ENCODE measurements around the gene KLK15. TPM values are rescaled to one million over a fixed set of nuclear protein-coding genes. Genes with fewer than 3 reads are reported as not detected.

KLK15 gene
- total RNA-seq, 4 donors from 2014 or later: not detected

- no peaks in the 10 kb centered on the region for H3K36me3 ChIP-seq
- TF ChIP-seq POLR2AphosphoS5 (IDR thresholded peaks at IDR 0.05) (no peak), EP300 (IDR thresholded peaks at IDR 0.05) (no peak), CTCF (IDR thresholded peaks at IDR 0.05) (no peak), POLR2A (IDR thresholded peaks at IDR 0.05) (no peak)
- H3K27me3 ChIP-seq: peaks cover 95% of the 10 kb centered on the region
- no peaks in the 10 kb centered on the region for H3K9me3 ChIP-seq
- peaks cover 0 to 18% (median 0%) of the 10 kb centered on the region in 3 donors for H3K4me1 ChIP-seq
- H3K27ac ChIP-seq: no peak overlapping the region
- ATAC-seq: no peak
- WGBS, 2 donors (ENCODE audit: low coverage in 1 of 2): 0 to 60% methylated on average over 1 to 5 of the region's 7 CpGs
- no peak overlapping the region for H3K4me3 ChIP-seq
Measured at GRCh38 chr19:50822661-50823208, 10.6 kb downstream of the KLK15 start.

- Histone ChIP-seq H3K9me3 (no peaks in the 10 kb centered on the region), H3K36me3 (no peaks in the 10 kb centered on the region), H3K27me3 (peaks cover 95% of the 10 kb centered on the region), H3K4me1 (peaks cover 0 to 19% (median 0%) of the 10 kb centered on the region in 3 donors), H3K27ac (no peak overlapping the region), H3K4me3 (no peak overlapping the region)
- TF ChIP-seq CTCF (IDR thresholded peaks at IDR 0.05) (no peak), POLR2AphosphoS5 (IDR thresholded peaks at IDR 0.05) (no peak), EP300 (IDR thresholded peaks at IDR 0.05) (no peak), POLR2A (IDR thresholded peaks at IDR 0.05) (no peak)
- WGBS, 2 donors (ENCODE audit: low coverage in 1 of 2): no CpG with 5 or more reads among the region's 8 CpGs
- no peak for ATAC-seq
Measured at GRCh38 chr19:50821622-50822021, 11.8 kb downstream of the KLK15 start.

- H3K36me3 ChIP-seq: no peaks in the 10 kb centered on the region
- no peaks in the 10 kb centered on the region for H3K9me3 ChIP-seq
- no peak overlapping the region for H3K4me3 ChIP-seq
- no peak for TF ChIP-seq POLR2A (IDR thresholded peaks at IDR 0.05)
- no peak for TF ChIP-seq CTCF (IDR thresholded peaks at IDR 0.05)
- TF ChIP-seq POLR2AphosphoS5 (IDR thresholded peaks at IDR 0.05): no peak
- no peak for TF ChIP-seq EP300 (IDR thresholded peaks at IDR 0.05)
- no peak for ATAC-seq
- H3K27ac ChIP-seq: no peak overlapping the region
- peaks cover 0 to 19% (median 0%) of the 10 kb centered on the region in 3 donors for H3K4me1 ChIP-seq
- H3K27me3 ChIP-seq: peaks cover 96% of the 10 kb centered on the region
- 47 to 65% methylated on average over 3 of the region's 4 CpGs for WGBS, 2 donors (ENCODE audit: low coverage in 1 of 2)
Measured at GRCh38 chr19:50821248-50821612, 12.1 kb downstream of the KLK15 start.

- Histone ChIP-seq H3K27me3 (peaks cover 100% of the 10 kb centered on the region), H3K4me1 (peaks cover 0 to 19% (median 0%) of the 10 kb centered on the region in 3 donors), H3K9me3 (no peaks in the 10 kb centered on the region), H3K36me3 (no peaks in the 10 kb centered on the region), H3K27ac (no peak overlapping the region), H3K4me3 (no peak overlapping the region)
- WGBS, 2 donors (ENCODE audit: low coverage in 1 of 2): 1 to 2% methylated on average over 9 to 13 of the region's 21 CpGs
- ATAC-seq: no peak
- TF ChIP-seq POLR2AphosphoS5 (IDR thresholded peaks at IDR 0.05): no peak
- no peak for TF ChIP-seq CTCF (IDR thresholded peaks at IDR 0.05)
- TF ChIP-seq POLR2A (IDR thresholded peaks at IDR 0.05): no peak
- TF ChIP-seq EP300 (IDR thresholded peaks at IDR 0.05): no peak
Measured at GRCh38 chr19:50820549-50821247, 12.7 kb downstream of the KLK15 start.

- Histone ChIP-seq H3K4me1 (peaks cover 0 to 19% (median 0%) of the 10 kb centered on the region in 3 donors), H3K27me3 (peaks cover 100% of the 10 kb centered on the region), H3K9me3 (no peaks in the 10 kb centered on the region), H3K27ac (no peak overlapping the region), H3K36me3 (no peaks in the 10 kb centered on the region), H3K4me3 (no peak overlapping the region)
- ATAC-seq: no peak
- TF ChIP-seq EP300 (IDR thresholded peaks at IDR 0.05) (no peak), CTCF (IDR thresholded peaks at IDR 0.05) (no peak), POLR2A (IDR thresholded peaks at IDR 0.05) (no peak), POLR2AphosphoS5 (IDR thresholded peaks at IDR 0.05) (no peak)
- WGBS, 2 donors (ENCODE audit: low coverage in 1 of 2): 0 to 5% methylated on average over 3 to 4 of the region's 15 CpGs
Measured at GRCh38 chr19:50820086-50820485, 13.3 kb downstream of the KLK15 start.

All from gastroesophageal sphincter (tissue), 4 donors.